HUES6 (cell line): ENCODE data around the gene MEGF6.

Source experiments
- H3K27ac ChIP-seq: 2 replicates; pipeline ENCODE4 v1.7.0; 2013; ENCODE audit warnings: low read depth, mild to moderate bottlenecking, low read length, inconsistent platforms
- H3K27me3 ChIP-seq: 2 replicates; pipeline ENCODE4 v1.6.1; 2013; ENCODE audit warnings: low read length; ENCODE audit not compliant: control insufficient read depth, insufficient read depth
- H3K36me3 ChIP-seq: 2 replicates; pipeline ENCODE4 v1.6.1; 2013; ENCODE audit warnings: low read length; ENCODE audit not compliant: control insufficient read depth, insufficient read depth
- H3K4me1 ChIP-seq: 2 replicates; pipeline ENCODE4 v1.6.1; 2013; ENCODE audit warnings: low read length; ENCODE audit not compliant: control insufficient read depth, insufficient read depth
- H3K4me3 ChIP-seq: 2 replicates; pipeline ENCODE4 v1.5.1; 2013; ENCODE audit warnings: low read depth, low read length
- H3K9ac ChIP-seq: one replicate; pipeline ENCODE4 v1.6.1; 2013; ENCODE audit warnings: mild to moderate bottlenecking, low read length
- H3K9me3 ChIP-seq: 2 replicates; pipeline ENCODE4 v1.6.1; 2013; ENCODE audit warnings: low read depth, low read length; ENCODE audit not compliant: control insufficient read depth, insufficient read depth

The MEGF6 gene, protein sequence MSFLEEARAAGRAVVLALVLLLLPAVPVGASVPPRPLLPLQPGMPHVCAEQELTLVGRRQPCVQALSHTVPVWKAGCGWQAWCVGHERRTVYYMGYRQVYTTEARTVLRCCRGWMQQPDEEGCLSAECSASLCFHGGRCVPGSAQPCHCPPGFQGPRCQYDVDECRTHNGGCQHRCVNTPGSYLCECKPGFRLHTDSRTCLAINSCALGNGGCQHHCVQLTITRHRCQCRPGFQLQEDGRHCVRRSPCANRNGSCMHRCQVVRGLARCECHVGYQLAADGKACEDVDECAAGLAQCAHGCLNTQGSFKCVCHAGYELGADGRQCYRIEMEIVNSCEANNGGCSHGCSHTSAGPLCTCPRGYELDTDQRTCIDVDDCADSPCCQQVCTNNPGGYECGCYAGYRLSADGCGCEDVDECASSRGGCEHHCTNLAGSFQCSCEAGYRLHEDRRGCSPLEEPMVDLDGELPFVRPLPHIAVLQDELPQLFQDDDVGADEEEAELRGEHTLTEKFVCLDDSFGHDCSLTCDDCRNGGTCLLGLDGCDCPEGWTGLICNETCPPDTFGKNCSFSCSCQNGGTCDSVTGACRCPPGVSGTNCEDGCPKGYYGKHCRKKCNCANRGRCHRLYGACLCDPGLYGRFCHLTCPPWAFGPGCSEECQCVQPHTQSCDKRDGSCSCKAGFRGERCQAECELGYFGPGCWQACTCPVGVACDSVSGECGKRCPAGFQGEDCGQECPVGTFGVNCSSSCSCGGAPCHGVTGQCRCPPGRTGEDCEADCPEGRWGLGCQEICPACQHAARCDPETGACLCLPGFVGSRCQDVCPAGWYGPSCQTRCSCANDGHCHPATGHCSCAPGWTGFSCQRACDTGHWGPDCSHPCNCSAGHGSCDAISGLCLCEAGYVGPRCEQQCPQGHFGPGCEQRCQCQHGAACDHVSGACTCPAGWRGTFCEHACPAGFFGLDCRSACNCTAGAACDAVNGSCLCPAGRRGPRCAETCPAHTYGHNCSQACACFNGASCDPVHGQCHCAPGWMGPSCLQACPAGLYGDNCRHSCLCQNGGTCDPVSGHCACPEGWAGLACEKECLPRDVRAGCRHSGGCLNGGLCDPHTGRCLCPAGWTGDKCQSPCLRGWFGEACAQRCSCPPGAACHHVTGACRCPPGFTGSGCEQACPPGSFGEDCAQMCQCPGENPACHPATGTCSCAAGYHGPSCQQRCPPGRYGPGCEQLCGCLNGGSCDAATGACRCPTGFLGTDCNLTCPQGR (N-terminal part only)

DNA sequence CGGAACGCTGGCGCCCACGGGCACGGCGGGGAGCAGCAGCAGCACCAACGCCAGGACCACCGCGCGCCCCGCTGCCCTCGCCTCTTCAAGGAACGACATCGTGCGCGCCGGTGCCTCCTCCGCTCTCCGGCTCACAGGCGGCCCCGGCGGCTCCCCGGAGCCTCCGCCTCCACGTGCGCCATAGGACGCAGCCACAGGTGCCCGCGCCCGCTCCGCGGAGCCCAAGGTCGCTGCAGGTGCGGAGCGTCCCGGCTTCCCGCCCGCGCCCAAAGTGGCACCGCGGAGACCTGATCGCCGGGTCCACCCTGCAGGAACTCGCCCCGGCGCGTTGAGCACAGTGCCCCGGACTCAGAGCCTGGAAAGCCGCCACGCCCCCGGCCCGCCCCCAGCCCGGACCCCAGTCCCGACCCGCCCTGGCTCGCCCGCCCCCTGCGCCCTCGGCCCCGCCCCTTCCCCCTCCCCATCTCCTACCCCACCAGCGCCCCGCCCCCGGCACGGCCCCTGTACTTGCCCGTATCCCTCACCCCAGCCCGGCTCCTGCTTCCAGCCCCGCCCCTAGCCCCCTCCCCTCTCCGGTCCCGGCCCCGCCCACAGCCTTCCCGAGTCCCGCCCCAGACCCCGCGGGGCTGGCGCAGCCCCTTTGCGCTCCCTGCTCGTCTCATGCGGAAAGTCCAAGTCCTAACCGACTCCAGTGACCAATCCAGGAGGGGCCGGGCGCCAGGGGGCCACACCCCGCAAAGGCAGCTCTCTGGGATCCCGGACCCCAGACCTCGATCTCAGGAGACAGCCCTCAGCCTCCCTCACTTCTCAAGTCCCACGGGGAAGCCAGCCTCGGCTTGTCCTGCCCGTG is at the start of gene MEGF6:
MEGF6 (minus strand) TSS at position 339 of the 850 bp plus-strand sequence; CDS start at position 99, 240 bp downstream.
- Histone ChIP-seq H3K27ac (no peak within 1 kb of the TSS), H3K4me1 (peaks cover 53% of the 10 kb centered on the region)

DNA sequence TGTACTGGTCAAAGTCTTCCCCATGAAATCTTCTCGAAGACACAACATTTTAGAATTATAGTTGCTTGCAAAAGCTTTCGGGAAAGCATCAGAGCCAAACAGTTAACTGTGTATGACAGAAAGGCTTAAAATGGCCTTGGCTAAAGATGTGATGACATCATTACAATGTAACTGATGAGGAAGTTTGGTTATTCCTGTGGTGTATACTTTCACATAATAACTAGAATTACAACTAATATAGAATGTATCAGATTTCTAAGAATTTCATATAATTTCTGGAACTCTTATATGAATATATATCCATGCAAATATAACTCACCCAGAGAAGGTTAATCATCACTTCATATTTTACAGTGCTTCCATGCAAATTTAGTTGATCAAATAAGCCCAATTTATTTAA is 49.4 kb upstream of the MEGF6 start:
- Histone ChIP-seq H3K9me3 (no peaks in the 10 kb centered on the region), H3K4me1 (peaks cover 9% of the 10 kb centered on the region; the same call in 1 of the 2 replicates), H3K9ac (no peak overlapping the region), H3K36me3 (no peaks in the 10 kb centered on the region), H3K4me3 (no peak overlapping the region), H3K27me3 (peaks cover 37% of the 10 kb centered on the region), H3K27ac (no peak overlapping the region)

More for the DNA sequence above, at the start of gene MEGF6:
- Histone ChIP-seq H3K9me3 (no peaks in the 10 kb centered on the region), H3K27me3 (peaks cover 13% of the 10 kb centered on the region), H3K36me3 (no peaks in the 10 kb centered on the region), H3K4me3 (peak within 1 kb of the TSS; percentile 79), H3K9ac (peak within 1 kb of the TSS; percentile 53)

DNA sequence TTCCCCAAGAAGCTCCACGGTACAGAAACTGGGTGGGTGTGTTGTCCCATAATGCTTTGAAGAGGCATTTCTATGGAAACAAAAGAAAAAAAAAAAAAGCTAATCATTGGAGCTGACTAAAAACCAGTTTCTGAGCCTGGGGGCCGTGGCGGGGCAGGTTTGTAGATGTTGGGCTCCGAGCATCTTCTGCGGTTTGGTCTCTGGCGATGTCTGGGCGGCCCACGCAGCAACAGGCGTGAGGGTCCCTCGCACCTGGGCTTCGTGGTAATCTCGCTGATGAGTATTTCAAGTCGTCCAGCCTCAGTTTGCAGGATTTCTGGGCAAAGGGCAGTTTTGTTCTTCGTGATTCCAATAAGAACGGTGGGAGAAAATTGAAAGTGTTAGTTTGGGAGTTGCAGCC is 47.8 kb upstream of the MEGF6 start:
- Histone ChIP-seq H3K9ac (no peak overlapping the region), H3K9me3 (no peaks in the 10 kb centered on the region), H3K27me3 (peaks cover 53% of the 10 kb centered on the region), H3K27ac (no peak overlapping the region), H3K4me3 (no peak overlapping the region), H3K4me1 (peaks cover 9% of the 10 kb centered on the region; the same call in 1 of the 2 replicates), H3K36me3 (no peaks in the 10 kb centered on the region)

- H3K9ac ChIP-seq: no peak overlapping the region
- peaks cover 62% of the 10 kb centered on the region for H3K27me3 ChIP-seq
- no peak overlapping the region for H3K27ac ChIP-seq
- H3K4me1 ChIP-seq: peaks cover 9% of the 10 kb centered on the region; the same call in 1 of the 2 replicates
- no peak overlapping the region for H3K4me3 ChIP-seq
- H3K36me3 ChIP-seq: no peaks in the 10 kb centered on the region
- H3K9me3 ChIP-seq: no peaks in the 10 kb centered on the region
These were observed 46.9 kb upstream of the MEGF6 start for GRCh38 chr1:3658231-3658615.

GRCh38 chr1:3657578-3658230 is 46.4 kb upstream of the MEGF6 start:
- no peaks in the 10 kb centered on the region for H3K9me3 ChIP-seq
- H3K27ac ChIP-seq: no peak overlapping the region
- peaks cover 65% of the 10 kb centered on the region for H3K27me3 ChIP-seq
- H3K9ac ChIP-seq: no peak overlapping the region
- H3K4me3 ChIP-seq: no peak overlapping the region
- no peaks in the 10 kb centered on the region for H3K36me3 ChIP-seq
- peaks cover 11% of the 10 kb centered on the region for H3K4me1 ChIP-seq

DNA sequence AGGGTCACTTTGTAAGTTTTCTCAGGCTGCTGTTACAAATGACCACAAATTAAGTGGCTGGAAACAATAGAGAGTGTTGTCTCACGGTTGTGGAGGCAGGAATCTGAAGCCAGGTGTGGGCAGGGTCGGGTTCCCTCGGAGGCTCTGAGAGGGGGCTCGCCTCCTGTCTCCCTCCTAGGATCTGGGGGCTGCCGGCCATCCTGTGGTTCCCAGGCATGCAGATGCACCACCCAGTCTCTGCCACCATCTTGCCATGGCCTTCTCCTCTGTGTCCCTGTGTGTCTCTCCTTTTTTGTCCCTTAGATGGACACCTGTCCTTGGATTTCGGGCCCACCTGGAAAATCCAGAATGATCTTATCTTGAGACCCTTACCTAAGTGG is 45.8 kb upstream of the MEGF6 start:
- peaks cover 11% of the 10 kb centered on the region for H3K4me1 ChIP-seq
- no peak overlapping the region for H3K27ac ChIP-seq
- H3K9me3 ChIP-seq: no peaks in the 10 kb centered on the region
- H3K27me3 ChIP-seq: peaks cover 71% of the 10 kb centered on the region
- no peak overlapping the region for H3K9ac ChIP-seq
- H3K4me3 ChIP-seq: no peak overlapping the region
- no peaks in the 10 kb centered on the region for H3K36me3 ChIP-seq

DNA sequence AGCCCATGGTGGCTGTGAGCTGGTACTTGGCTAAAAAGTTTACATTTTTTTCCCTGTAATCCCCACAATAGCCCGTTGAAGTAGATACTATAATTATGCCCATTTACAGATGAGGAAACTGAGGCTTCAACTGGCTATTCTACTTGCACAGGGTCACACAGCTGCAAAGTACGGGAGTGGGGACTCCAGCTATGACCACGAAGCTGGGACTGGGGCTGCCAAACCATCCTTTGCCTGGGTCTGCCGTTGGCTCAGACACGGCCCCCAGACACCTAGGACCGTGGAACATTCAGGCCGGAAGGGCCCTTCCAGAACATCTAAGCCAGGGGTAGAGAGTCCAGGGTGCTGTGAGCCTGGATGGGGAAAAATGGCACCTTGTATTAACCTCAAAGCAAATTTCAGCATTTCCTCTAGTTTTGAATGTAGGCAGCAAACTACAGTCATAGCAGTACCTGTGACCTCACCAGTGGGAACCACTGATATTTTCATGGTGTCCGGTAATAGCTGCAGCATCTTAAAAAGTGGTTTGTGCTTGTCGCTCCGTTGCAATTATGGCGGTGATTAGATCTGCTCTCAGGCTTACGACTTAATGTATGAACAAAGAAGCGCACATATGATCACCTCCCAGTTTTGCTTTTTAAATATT is 45.3 kb upstream of the MEGF6 start:
- Histone ChIP-seq H3K27ac (no peak overlapping the region), H3K36me3 (no peaks in the 10 kb centered on the region), H3K9me3 (no peaks in the 10 kb centered on the region), H3K27me3 (peaks cover 76% of the 10 kb centered on the region), H3K4me3 (no peak overlapping the region), H3K9ac (no peak overlapping the region), H3K4me1 (peaks cover 11% of the 10 kb centered on the region)

DNA sequence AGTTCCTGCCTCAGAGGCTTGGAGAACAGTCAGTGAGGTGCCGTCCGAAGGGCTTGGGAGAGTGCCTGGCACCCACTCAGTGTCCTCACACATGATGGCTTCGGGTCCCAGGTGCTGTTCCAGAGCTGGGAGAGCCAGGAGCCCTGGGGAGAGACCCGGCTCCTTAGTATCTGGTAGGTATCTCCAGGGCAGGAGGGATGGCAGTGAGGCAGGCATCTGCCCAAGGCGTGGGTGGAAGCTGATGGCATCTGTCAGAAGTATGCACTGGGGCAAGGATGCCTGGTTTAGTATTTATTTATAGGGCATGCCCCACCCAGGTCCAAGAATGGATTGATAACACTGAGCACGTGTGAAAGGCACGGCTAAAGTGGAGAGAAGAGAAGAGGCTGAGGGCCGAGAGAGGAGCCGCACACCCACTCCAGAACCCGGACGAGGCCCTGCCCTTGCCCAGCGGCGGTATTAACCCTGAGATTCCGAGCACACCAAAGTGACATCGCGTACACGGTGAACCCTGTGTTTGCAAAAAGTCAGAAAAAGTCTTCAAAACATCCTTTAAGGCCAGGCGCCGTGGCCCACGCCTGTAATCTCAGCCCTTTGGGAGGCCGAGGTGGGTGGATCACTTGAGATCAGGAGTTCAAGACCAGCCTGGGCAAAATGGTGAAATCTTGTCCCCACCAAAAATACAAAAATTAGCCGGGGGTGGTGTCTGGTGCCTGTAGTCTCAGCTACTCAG is 43.4 kb upstream of the MEGF6 start:
- Histone ChIP-seq H3K27me3 (peaks cover 86% of the 10 kb centered on the region), H3K27ac (no peak overlapping the region), H3K9ac (no peak overlapping the region), H3K4me1 (peaks cover 14% of the 10 kb centered on the region), H3K4me3 (no peak overlapping the region), H3K36me3 (no peaks in the 10 kb centered on the region), H3K9me3 (no peaks in the 10 kb centered on the region)

- Histone ChIP-seq H3K4me1 (peaks cover 16% of the 10 kb centered on the region), H3K27me3 (peaks cover 83% of the 10 kb centered on the region), H3K36me3 (no peaks in the 10 kb centered on the region), H3K9ac (no peak overlapping the region), H3K27ac (no peak overlapping the region), H3K4me3 (peak overlapping the region; percentile 98), H3K9me3 (no peaks in the 10 kb centered on the region)
These were observed 41.9 kb upstream of the MEGF6 start for GRCh38 chr1:3653286-3653618.
